Measurements from ENCODE around the gene MAD1L1. TPM values are rescaled to one million over a fixed set of nuclear protein-coding genes. Genes with fewer than 3 reads are reported as not detected.

Gene MAD1L1
- total RNA-seq, 1 donor from 2014 or later = 32.7 TPM

DNA sequence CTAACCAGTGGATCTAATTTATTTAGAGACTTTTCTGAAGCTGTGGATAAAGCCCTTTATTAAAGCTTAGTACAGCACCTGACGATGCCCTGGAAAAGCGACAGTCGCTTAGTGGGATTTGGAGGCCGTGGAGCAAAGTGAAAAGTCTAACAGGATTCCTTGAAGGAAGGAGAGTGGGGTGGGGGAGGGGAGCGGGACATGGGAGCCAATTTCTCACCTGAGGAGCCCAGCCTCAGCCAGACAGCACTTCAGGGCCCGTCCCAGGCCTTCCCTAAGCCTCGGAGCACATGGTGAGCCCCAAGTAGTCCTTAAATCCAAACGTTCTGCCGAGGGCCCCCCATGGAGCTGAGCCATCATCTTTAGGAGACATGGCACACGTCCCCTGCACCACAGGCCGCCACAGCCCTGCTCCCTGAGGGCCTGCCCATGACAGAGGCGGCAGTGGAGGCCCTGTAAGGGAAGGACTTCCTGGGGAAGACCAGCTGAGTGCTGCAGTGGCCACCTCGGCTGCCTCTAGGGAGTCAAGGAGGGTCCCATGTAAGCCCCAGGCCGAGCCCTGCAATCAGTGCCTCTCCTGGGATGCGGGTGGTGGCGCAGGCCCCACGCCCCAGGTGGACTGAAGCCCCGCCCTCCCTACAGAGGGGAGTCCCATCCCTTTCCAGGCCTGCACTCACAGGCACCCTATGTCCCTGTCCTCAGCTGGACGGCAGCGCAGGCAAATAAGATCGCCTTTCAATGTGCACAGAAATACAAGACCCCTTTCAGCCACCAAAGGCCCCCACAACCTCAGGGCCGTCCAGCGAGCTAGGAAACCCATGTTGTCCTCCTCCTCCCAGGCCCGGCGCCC is 187.0 kb downstream of the MAD1L1 start:
- peaks cover 8% of the 10 kb centered on the region for H3K4me1 Mint-ChIP-seq (ENCODE audit: unreplicated experiment)
- peaks cover 3% of the 10 kb centered on the region for H3K9me3 Mint-ChIP-seq (ENCODE audit: unreplicated experiment)
- H3K4me3 Mint-ChIP-seq (ENCODE audit: unreplicated experiment) = no peak overlapping the region
- H3K27me3 Mint-ChIP-seq (ENCODE audit: unreplicated experiment) = no peaks in the 10 kb centered on the region
- peak; percentile 51 for DNase-seq (ENCODE audit: extremely low spot score, unreplicated experiment)
- TF ChIP-seq, protein P1, sequence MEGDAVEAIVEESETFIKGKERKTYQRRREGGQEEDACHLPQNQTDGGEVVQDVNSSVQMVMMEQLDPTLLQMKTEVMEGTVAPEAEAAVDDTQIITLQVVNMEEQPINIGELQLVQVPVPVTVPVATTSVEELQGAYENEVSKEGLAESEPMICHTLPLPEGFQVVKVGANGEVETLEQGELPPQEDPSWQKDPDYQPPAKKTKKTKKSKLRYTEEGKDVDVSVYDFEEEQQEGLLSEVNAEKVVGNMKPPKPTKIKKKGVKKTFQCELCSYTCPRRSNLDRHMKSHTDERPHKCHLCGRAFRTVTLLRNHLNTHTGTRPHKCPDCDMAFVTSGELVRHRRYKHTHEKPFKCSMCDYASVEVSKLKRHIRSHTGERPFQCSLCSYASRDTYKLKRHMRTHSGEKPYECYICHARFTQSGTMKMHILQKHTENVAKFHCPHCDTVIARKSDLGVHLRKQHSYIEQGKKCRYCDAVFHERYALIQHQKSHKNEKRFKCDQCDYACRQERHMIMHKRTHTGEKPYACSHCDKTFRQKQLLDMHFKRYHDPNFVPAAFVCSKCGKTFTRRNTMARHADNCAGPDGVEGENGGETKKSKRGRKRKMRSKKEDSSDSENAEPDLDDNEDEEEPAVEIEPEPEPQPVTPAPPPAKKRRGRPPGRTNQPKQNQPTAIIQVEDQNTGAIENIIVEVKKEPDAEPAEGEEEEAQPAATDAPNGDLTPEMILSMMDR (IDR thresholded peaks at IDR 0.05) = no peak
- no peak overlapping the region for H3K27ac Mint-ChIP-seq (ENCODE audit: unreplicated experiment)
- peaks cover 19% of the 10 kb centered on the region for H3K36me3 Mint-ChIP-seq (ENCODE audit: unreplicated experiment)

DNA sequence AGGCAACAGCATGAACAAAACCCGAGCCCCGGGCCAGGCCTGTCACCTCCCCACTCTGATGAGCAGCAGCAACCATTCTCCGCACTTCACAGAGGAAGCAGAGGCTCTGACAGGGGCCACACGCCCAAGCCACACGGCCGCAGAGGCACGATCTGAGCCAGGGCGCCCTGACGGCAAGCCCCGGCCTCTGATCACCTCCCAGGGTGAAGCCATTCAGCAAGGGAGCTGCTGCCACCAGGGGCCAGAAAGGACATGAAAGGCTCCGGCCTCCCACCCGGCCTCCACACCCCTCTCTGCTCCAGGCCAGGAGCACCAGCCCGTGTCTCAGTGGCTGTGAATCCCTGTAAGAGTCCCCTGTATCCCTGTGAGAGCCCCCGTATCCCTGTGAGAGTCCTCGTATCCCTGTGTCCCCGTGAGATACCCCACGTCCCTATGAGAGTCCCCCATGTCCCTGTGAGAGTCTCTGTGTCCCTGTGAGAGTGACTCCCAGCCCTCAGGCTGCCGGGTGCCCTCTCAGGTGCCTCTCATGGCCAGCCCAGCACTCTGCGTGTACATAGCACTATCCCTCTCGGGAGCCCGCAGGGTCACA is 187.8 kb downstream of the MAD1L1 start:
- Mint-ChIP-seq H3K4me1 (ENCODE audit: unreplicated experiment) (peaks cover 8% of the 10 kb centered on the region), H3K36me3 (ENCODE audit: unreplicated experiment) (peaks cover 19% of the 10 kb centered on the region), H3K9me3 (ENCODE audit: unreplicated experiment) (peaks cover 3% of the 10 kb centered on the region), H3K27me3 (ENCODE audit: unreplicated experiment) (no peaks in the 10 kb centered on the region), H3K4me3 (ENCODE audit: unreplicated experiment) (no peak overlapping the region), H3K27ac (ENCODE audit: unreplicated experiment) (no peak overlapping the region)
- DNase-seq (ENCODE audit: extremely low spot score, unreplicated experiment) = peak; percentile 82
- TF ChIP-seq, protein P1 (IDR thresholded peaks at IDR 0.05) = no peak

DNA sequence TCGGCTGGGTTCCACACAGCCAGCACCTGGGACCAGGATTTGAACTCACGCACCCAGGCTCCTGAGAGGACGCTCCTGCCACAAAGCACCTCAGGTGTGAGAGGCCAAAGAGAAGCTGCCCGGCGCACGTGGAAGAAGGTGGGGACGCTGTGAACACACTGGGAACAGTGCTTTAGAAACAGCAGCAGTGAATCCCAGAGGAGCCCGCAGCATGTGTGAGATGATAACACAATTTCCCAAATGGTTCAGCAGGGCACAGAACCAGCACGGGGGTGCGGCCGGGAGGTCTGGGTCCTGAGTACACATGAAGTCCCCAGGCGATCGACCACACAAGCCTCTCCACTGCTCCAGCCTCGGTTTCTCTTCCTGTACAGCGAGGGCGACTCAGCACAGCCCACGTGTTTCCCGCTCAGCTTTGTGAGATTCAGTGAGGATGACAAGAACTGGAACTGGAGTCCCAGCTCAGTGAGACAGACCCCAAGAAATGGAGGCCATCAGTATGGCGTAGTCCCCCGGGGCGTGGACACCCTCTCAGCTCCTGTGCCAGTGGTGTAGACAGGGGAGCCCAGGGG is 188.3 kb downstream of the MAD1L1 start:
- peak; percentile 83 for DNase-seq (ENCODE audit: extremely low spot score, unreplicated experiment)
- Mint-ChIP-seq H3K4me1 (ENCODE audit: unreplicated experiment) (peaks cover 6% of the 10 kb centered on the region), H3K27ac (ENCODE audit: unreplicated experiment) (no peak overlapping the region), H3K4me3 (ENCODE audit: unreplicated experiment) (no peak overlapping the region), H3K9me3 (ENCODE audit: unreplicated experiment) (peaks cover 3% of the 10 kb centered on the region), H3K27me3 (ENCODE audit: unreplicated experiment) (no peaks in the 10 kb centered on the region), H3K36me3 (ENCODE audit: unreplicated experiment) (peaks cover 19% of the 10 kb centered on the region)
- TF ChIP-seq, protein P1 (IDR thresholded peaks at IDR 0.05) = no peak

DNA sequence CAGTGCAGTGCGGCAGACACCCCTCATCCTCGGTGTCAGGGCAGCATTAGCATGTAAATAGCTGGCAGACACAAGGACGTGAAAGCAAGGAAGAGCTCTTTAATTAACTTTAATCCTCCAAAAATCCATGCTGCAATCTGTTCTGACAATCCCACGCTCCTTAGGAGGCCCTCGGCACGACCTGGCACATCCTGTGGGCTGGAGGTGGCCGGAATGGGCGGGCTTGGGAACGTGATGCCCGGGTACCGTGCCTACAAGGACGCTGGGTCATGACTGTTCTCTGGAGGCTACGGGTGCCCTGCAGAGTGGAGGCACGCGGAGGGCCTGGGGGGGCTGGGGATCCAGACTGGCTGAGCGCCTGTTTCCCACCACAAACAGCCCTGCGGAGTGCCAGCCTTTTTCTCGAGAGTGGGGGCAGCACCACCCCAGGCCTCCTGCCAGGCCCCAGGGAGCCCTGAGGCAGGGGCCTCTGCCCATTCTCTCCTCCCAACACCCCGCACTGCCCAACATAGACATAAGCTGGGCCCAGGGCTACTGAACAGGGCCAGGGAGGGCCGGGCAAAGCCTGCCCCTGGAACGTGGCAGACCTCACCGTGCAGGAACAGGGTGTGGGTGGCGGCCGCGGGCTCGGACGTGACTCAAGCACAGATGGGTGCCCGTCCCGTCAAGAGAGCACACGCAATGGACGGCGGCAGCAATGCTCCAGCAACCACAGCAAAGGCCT is 189.3 kb downstream of the MAD1L1 start:
- Mint-ChIP-seq H3K4me1 (ENCODE audit: unreplicated experiment) (no peaks in the 10 kb centered on the region), H3K27ac (ENCODE audit: unreplicated experiment) (no peak overlapping the region), H3K36me3 (ENCODE audit: unreplicated experiment) (peaks cover 19% of the 10 kb centered on the region), H3K27me3 (ENCODE audit: unreplicated experiment) (no peaks in the 10 kb centered on the region), H3K9me3 (ENCODE audit: unreplicated experiment) (peaks cover 3% of the 10 kb centered on the region), H3K4me3 (ENCODE audit: unreplicated experiment) (no peak overlapping the region)
- TF ChIP-seq, protein P1 (IDR thresholded peaks at IDR 0.05) = no peak
- peak; percentile 73 for DNase-seq (ENCODE audit: extremely low spot score, unreplicated experiment)

All from osteocyte (in vitro differentiated cells).